Fibroblast of mammary gland (primary cell): ENCODE measurements around the gene MGP.

Experiments used
- DNase-seq: peaks from one replicate; pipeline ENCODE4 v3.0.0-alpha.2; 2010; ENCODE audit warnings: low read depth
- H3K4me3 ChIP-seq: 2 replicates; pipeline ENCODE4 v1.5.1; 2011; ENCODE audit warnings: low read depth, mild to moderate bottlenecking, low read length, moderate library complexity; ENCODE audit not compliant: control insufficient read depth
- TF ChIP-seq, protein P1 (sequence below): conservative IDR thresholded peaks from 2 replicates; pipeline ENCODE4 v1.5.1; 2011; ENCODE audit warnings: low read depth, low read length, inconsistent platforms; ENCODE audit not compliant: control insufficient read depth, insufficient read depth

The MGP gene

DNA sequence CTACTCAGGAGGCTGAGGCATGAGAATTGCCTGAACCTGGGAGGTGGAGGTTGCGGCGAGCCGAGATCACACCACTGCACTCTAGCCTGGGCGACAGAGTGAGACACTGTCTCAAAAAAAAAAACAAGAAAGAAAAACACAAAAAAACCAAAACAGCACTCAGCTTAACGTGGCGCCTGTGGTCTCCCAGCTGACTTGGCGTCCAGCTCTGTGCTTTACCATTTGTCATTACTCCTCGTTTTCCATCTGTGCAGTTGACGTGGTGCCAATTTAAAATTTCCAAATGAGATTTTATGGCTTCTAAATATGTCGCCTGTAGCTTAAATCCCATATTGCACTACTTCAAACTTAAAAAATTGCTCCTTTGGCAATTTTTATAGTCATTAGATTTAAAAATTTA lies 2.0 kb downstream of the MGP start:
- H3K4me3 ChIP-seq = no peak overlapping the region
- TF ChIP-seq, protein P1, sequence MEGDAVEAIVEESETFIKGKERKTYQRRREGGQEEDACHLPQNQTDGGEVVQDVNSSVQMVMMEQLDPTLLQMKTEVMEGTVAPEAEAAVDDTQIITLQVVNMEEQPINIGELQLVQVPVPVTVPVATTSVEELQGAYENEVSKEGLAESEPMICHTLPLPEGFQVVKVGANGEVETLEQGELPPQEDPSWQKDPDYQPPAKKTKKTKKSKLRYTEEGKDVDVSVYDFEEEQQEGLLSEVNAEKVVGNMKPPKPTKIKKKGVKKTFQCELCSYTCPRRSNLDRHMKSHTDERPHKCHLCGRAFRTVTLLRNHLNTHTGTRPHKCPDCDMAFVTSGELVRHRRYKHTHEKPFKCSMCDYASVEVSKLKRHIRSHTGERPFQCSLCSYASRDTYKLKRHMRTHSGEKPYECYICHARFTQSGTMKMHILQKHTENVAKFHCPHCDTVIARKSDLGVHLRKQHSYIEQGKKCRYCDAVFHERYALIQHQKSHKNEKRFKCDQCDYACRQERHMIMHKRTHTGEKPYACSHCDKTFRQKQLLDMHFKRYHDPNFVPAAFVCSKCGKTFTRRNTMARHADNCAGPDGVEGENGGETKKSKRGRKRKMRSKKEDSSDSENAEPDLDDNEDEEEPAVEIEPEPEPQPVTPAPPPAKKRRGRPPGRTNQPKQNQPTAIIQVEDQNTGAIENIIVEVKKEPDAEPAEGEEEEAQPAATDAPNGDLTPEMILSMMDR = no peak
- peak; percentile 16 for DNase-seq

DNA sequence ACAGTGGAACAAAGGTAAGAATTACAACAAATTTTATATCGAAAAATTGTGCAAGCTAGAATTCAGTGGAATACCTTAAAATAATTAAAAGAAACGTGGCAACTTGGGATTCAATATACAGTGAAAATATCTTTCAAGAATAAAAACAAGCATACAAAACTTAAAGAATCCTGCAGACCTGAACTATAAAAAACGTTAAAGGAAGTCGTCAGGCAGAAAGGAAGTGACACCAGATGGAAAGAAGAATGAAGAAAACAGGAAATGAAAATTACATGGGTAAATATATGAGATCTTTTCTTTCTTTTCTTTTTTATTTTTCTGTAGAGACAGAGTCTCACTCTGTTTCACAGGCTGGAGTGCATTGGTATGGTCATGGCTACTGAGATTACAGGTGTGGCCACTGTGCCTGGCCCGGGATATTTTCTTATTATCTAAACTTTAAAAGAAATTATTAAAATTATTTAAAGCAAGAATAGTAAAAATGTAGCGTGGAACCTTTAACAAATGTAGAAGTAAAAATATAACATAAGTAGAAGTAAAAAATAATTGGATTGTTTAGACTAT lies 4.7 kb downstream of the MGP start:
- H3K4me3 ChIP-seq = no peak overlapping the region
- no peak for DNase-seq
- TF ChIP-seq, protein P1 = no peak

DNA sequence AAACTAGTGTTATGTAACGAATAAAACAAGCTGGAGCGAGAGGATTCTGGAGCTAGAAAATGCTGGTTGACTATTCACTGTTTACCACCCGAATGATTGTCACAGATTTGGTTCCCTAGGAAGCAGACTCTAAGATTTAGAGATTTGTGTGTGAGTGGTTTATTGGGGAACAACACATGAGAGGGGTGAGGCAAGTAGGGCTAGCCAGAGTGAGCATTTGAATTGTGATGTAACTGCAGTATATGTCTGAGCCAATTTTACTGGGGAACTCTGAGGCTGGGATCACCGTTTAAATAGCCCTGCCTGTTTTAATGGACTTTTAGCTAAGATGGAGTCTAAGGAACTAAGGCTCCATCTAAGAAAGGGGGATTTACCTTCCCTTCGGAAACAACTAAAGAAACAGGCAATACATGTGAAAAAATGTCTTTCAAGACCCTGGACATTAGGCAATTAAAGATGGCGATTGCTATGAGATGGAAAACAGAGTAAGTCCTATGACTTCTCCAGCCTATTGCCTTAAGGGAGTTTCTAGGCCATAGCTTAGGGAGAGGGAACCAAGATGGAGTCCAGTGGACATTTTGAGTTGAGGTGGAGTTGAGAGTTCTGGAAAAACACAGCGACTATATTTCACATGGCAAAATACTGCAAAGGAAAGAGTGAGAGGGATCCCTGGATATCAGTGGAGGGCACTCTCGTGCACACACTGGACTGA lies 6.3 kb downstream of the MGP start:
- no peak for DNase-seq

DNA sequence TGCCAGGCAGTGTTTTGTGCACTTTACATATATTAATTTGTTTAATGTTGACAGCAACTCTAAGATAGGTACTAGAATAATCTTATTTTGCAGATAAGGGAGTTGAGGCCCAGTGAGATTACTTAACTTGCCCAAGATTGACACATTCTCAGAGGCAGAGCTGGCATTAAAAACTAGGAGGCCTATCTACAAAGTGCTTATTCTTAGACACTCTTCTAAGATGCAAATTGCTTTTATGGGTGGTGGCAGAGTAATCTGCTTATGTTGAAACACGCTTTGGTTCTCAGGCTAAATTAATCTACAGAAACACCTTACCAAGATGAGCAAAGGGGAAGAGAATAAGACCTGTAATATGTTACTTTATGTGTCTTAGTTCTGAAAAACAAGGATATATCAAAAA lies 7.2 kb downstream of the MGP start:
- DNase-seq = no peak
- no peak overlapping the region for H3K4me3 ChIP-seq
- TF ChIP-seq, protein P1 = no peak

More for the DNA sequence above, 6.3 kb downstream of the MGP start:
- TF ChIP-seq, protein P1 = no peak
- H3K4me3 ChIP-seq = no peak overlapping the region

DNA sequence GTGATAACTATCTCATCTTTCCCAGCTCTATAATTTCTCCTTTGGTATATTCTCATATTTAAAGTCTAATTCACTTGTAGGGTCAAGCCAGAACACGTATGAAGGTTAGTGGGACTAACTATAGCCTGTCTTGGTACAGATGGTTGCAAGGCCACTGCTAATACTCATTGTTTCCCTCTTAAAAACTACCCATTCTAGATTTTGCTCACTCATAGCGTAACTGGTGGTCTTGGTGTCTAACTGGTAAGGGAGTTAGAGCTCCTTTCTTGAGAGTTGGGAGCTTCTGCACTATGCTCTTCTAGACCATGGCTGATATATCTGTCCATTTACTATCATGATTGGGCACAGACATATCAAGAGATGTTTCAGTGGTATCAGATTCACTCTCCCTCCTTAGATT lies 8.8 kb downstream of the MGP start:
- TF ChIP-seq, protein P1 = no peak
- no peak overlapping the region for H3K4me3 ChIP-seq
- no peak for DNase-seq

DNA sequence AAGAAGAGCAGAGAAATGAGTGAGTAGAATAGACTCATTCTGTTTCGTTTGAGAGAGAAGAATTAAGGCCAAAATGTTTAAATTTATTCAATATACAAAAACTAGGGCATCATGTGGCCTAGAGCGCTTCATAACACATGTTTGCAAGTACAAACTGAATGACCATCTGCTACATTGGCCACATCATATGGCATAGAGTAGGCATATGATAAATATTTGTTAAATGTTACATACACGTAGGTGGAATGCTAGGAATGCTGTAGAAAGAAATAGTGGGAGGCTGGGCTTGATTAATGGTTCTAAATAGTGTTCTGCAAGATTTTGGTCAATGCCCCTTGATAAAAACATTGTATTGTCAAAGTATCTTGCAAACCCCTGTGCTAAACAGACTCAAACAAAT lies 10.8 kb downstream of the MGP start:
- peak; percentile 9 for DNase-seq
- TF ChIP-seq, protein P1 = no peak

More for the DNA sequence above, 10.8 kb downstream of the MGP start:
- no peak overlapping the region for H3K4me3 ChIP-seq
